22Rv1 (cell line): Measurements from ENCODE around the gene GPC6.

Source experiments
- CTCF ChIP-seq: fragments of 450-650 bp; IDR thresholded peaks from 2 replicates; pipeline ENCODE4 v1.5.1; 2017; ENCODE audit warnings: mild to moderate bottlenecking
- ZFX ChIP-seq: fragments of 450-650 bp; IDR thresholded peaks from 2 replicates; pipeline ENCODE4 v1.6.1; 2017; ENCODE audit warnings: antibody characterized with exemption, borderline replicate concordance

GRCh38 chr13:94205896-94206295 lies 979.3 kb downstream of the GPC6 start:
- TF ChIP-seq CTCF (no peak), ZFX (no peak)
